NK-92 (cell line): ENCODE results near the gene CXADR.
"Not testable (repeated sequence)": the region's sequence is repeated elsewhere in the genome, so short reads cannot be mapped to it uniquely, and the experiment has no call there.

Experiments used
- DNase-seq: peaks from one replicate; lab custom pipeline; 2025; ENCODE audit not compliant: unreplicated experiment; lab: John Stamatoyannopoulos, UW

The CXADR gene

GRCh38 chr21:17501107-17502006, 11.5 kb upstream of the CXADR start:
- no peak for DNase-seq

- DNase-seq: not testable (repeated sequence)
These were observed 9.9 kb upstream of the CXADR start for GRCh38 chr21:17502985-17503384.

DNA sequence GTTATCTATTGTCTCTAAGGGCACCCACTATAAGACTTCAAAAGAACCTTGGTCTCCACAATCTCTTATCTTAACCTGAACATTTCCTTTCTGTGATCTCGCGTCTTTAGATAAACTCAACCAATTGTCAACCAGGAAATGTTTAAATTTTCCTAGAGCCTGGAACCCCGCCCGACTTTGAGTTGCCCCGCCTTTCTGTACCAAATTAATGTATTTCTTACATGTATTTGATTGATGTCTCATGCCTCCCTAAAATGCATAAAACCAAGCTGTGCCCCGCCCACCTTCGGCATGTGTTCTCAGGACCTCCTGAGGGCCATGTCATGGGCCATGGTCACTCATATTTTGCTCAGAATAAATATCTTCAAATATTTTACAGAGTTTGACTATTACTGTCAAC, 5.9 kb upstream of the CXADR start:
- no peak for DNase-seq

DNA sequence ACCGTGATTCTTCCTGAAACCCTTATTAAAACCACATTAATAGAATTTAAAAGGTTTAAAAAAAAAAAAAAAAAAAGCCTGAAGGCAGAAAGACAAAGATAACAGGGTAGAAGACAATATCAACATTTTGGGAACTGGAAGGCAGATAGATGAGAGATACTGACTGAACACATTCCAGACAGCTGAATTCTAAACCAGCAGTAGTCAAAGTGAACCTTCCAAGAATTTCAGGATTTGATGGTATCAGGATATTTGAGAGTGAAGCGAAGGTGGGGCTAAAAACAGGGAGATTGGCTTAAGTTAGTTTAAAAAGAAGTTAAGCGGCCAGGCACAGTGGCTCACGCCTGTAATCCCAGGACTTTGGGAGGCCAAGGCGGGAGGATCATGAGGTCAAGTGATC, 5.3 kb upstream of the CXADR start:
- DNase-seq: no peak

DNA sequence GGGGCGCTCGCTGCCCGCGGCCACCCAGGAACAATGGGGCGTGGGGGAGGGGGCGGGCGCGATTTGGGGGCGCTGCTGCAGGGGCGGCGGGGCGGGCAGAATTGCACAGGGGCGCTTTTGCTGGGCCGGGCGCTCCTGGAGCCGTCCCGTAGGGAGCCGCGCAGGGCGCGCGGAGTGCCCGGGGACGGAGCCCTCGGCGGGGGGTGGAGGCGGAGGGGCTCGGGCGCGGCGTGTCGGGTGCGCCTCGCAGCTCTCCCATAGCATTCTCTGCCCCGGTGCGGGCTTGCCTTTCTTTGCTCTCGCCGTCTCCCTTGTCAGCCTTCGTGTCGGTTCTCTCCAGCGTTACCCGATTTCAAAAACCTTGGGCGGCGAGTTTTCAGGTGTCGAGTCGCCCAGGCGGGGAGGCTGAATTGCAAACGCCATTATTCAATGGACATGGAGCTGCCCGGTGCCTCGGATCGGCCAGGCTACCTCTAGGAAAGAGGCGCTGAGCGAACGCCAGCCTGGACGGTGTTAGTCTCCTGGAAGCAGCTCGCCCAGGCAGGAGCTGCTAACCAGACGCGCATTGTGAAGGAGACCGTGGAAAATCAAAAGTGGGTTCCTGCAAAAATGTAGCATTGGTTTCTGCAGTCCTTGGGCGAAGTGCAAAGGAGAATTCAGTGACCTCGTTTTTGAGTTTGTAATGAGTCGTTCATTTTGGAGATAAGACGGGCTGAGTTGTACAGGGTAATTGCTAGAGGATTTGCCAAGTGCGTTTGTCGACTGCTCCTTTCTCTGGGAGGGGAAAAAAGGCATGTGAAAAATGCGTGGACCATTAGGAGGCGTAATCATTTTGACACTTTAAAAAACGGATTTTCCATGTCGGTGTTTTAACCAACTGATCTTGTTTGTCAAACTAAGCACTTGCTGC, 626 bp downstream of the CXADR start:
- DNase-seq: no peak

GRCh38 chr21:17514124-17514845, 1.4 kb downstream of the CXADR start:
- no peak for DNase-seq

DNA sequence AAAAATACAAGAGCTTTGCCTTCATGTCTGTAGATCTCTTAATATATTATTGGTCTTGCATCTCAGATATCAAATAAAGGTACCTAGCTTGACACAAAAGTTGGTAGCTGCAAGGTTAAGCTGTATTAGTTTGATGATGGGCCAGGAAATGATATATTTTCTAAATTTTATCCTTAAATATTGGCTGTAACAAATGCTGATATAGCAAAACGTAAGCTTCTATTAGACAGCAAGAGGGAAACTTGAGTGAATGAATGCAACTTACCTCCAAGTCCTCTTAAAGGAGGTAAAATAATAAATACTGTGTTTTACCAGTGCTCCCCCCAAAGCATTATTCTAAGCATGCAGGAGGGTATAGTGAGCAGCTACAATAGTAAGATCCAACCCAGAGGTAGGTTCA, 4.2 kb downstream of the CXADR start:
- not testable (repeated sequence) for DNase-seq

GRCh38 chr21:17519208-17519738, 6.4 kb downstream of the CXADR start:
- DNase-seq: no peak

DNA sequence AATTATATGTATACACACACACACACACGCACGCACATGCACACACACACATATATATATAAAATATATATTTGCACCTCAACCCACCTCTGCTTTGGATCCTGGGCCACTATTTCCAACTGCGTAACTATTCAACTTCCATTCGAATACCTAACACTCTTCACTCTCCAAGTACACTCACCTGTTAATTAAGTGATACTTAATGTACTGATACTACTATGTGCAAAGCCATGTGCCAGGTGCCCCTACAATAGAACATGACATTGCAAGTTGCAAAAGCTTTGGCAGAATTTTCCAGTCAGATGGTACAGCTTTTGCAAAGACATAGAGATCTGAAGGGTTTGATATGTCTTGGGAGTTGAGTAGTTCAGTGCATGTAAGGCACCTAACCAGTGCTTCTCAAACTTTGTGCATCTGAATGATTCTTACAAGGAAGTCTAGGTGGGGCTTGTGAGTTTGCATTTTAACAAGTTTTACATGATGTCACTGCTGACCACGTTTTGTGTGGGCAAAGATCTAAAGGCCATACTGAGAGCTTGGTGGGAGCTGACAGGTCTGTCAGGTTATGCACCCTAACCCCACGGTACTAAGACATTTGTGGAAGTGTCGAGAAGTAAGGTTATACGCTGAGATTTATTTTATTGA, 7.2 kb downstream of the CXADR start:
- no peak for DNase-seq

GRCh38 chr21:17523007-17523451, 10.2 kb downstream of the CXADR start:
- DNase-seq: no peak

GRCh38 chr21:17523979-17524494, 11.2 kb downstream of the CXADR start:
- not testable (repeated sequence) for DNase-seq

GRCh38 chr21:17524635-17525034, 11.8 kb downstream of the CXADR start:
- no peak for DNase-seq

DNA sequence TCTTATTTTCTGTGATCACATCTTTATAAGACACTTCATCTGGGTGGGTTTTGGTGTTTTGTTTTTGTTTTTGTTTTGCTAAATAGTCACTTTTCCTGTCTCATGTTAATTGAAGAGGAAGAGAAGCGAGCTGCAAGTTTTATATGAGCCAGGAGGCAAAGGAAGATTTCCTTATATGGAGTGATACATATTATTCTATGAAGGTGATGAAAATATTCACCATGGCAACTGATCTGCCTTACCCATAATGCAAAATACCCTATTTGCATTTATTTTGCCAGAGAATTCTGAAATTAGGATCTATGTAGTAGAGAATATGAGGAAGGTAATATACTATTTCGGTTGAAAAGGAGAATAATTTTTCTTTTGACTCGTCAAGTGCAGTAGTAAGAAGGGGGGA, 13.9 kb downstream of the CXADR start:
- no peak for DNase-seq

DNA sequence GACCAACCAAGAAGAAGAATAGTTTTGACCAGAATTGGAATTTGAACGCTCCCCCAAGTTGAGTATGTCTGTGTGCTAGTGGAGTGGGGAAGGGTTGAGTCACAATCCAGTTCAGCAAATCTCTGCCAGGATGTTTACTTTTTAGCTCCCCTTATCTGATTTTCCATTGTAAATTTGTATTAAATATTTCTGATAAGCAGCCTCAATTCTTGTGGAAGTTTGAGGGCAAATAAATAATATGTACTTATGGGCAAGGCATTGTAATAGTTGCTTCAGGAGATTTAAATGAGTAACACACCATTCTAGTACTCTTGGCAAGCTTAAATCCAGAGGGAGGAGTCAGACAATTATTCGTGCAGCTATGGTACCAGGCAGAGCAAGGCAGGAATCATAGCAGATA, 14.4 kb downstream of the CXADR start:
- DNase-seq: no peak

GRCh38 chr21:17527711-17528110, 14.9 kb downstream of the CXADR start:
- DNase-seq: no peak

- DNase-seq: no peak
These were observed 16.8 kb downstream of the CXADR start for GRCh38 chr21:17529648-17530047.

DNA sequence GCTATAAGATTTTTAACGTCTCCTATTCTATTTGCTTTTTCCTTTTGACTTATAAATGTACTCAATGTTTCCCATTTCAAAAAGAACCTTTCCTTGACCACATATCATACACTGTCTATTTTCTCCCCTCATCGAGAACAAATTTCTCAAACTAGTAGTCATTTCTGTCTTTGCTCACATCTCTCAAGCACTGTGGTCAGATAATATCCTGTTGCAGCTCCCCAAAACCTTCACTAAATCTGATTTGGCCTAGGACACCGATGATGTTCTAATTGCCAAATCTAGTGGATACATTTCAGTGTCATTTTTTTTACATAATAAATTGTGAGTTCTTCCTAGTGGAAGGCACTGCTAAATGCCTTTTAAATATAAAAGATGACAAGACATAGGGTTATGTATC, 19.4 kb downstream of the CXADR start:
- no peak for DNase-seq

DNA sequence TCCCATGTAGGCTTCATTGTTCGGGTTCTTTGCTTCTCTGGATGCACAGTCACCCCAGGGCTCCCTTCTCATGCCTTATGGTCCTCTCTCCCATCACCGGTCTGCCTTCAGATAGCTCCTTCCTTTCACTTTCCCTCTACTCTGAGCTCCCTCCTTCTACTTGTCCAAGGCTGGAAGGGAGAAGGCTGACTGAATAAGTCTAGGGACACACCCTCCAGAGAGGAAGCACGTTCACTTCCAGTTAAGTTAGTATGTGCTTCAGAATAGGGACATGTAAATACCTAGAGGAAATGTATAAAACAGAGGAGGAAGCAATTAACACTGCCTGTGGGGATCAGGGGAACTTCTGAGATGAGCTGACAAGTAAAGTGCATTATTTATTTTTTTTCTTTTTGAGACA, 23.5 kb downstream of the CXADR start:
- DNase-seq: no peak

DNA sequence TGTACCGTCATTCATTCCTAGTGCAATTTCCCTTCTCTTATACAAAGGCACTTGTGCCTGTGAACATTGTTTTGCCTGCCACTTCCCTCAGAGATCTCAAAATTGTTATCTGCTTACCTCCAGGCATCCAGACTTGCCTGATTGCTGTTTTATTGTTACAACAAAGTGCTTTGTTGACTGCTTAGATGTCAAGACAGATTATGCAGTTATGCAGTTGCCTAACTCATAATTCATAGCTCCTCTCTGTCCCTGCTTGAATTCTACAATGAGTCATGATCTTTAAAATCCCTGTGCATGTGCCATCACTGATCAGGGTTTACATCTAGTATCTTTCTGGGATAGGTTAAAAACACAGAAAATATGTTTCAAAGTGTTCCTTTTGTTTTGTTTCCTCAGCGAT, 24.5 kb downstream of the CXADR start:
- DNase-seq: no peak

GRCh38 chr21:17538576-17538975, 25.7 kb downstream of the CXADR start:
- no peak for DNase-seq
